Left lung (tissue), 14 donors: ENCODE data around the gene OR52W1. TPM values are rescaled to one million over a fixed set of nuclear protein-coding genes. Genes with fewer than 3 reads are reported as not detected.

ENCODE experiments used
- ATAC-seq: fragments of 200-7000 bp; cut with Tn5 transposase; one replicate; pipeline ENCODE4 v1.9.1; 2020; ENCODE audit warnings: moderate library complexity
- DNase-seq, 4 donors: peaks; one replicate each; pipeline ENCODE4 v3.0.0-alpha.2; 2013 to 2020
- H3K27ac ChIP-seq, 2 donors: fragments of 200-600 bp; sonication (generic) in 1 of 2; one replicate each; pipeline versions ENCODE4 v1.5.0 to v1.8.0; 2020 to 2021
- H3K27me3 ChIP-seq, 2 donors: fragments of 200-600 bp; sonication (generic) in 1 of 2; one replicate each; pipeline versions ENCODE4 v1.5.0 to v1.8.0; 2020 to 2021
- H3K36me3 ChIP-seq, 2 donors: fragments of 200-600 bp; sonication (generic) in 1 of 2; one replicate each; pipeline versions ENCODE4 v1.5.0 to v1.8.0; 2020 to 2021
- H3K4me1 ChIP-seq, 2 donors: fragments of 200-600 bp; one replicate each; pipeline ENCODE4 v1.8.0; 2021
- H3K4me3 ChIP-seq, 2 donors: fragments of 200-600 bp; sonication (generic) in 1 of 2; one replicate each; pipeline versions ENCODE4 v1.5.0 to v1.8.0; 2020 to 2021; ENCODE audit warnings: mild to moderate bottlenecking in 1 of 2
- H3K9me3 ChIP-seq, 2 donors: fragments of 200-600 bp; sonication (generic) in 1 of 2; one replicate each; pipeline versions ENCODE4 v1.5.0 to v1.8.0; 2020 to 2021
- intact Hi-C, 2 donors: fragments of 100-400 bp; cut with DNase I; formaldehyde crosslinking; loops; one replicate each; pipeline versions ENCODE4 v1.11.2 to v1.14.2; 2022
- long read RNA-seq, 12 donors: library from polyadenylated mRNA in 2 of 12; unstranded in 2 of 12; transcript quantifications; one replicate each; pipeline ENCODE4 v2.0.0 and lab custom pipeline, GENCODE V29; 2019 to 2026
- polyA plus RNA-seq, 6 donors: library from polyadenylated mRNA; unstranded; fragments of 120-200 nt; gene quantifications; one replicate each; pipeline ENCODE4 v1.2.1, GENCODE V29; 2013; ENCODE audit not compliant: insufficient read length in 6 of 6
- total RNA-seq, 2 donors: library from RNA; stranded (reverse); fragmentation: NEBNext Ultra II Directional; extraction: Animal tissue kit (Norgen Biotek cat#: 25700); gene quantifications; one replicate each; pipeline ENCODE4 v1.2.1, GENCODE V29; 2021
- TF ChIP-seq, protein P1 (sequence below), 2 donors: fragments of 200-600 bp; sonication (generic) in 1 of 2; IDR thresholded peaks; one replicate each; pipeline versions ENCODE4 v1.5.0 to v1.8.0; 2021; ENCODE audit warnings: antibody characterized with exemption in 2 of 2
- donor health status: DM: no; HTN: yes; CAD: no.
- donor health status: DM: no; HTN: no; CAD: no.

The OR52W1 gene, protein sequence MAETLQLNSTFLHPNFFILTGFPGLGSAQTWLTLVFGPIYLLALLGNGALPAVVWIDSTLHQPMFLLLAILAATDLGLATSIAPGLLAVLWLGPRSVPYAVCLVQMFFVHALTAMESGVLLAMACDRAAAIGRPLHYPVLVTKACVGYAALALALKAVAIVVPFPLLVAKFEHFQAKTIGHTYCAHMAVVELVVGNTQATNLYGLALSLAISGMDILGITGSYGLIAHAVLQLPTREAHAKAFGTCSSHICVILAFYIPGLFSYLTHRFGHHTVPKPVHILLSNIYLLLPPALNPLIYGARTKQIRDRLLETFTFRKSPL
- not detected for total RNA-seq
- polyA plus RNA-seq: under 1 TPM in 2 of 6 donors, not detected in 4; 0.24 to 0.29 TPM
- long read RNA-seq, donor 1: 0 reads
- long read RNA-seq, donor 2: 0 reads
- long read RNA-seq, donor 3: 0 reads
- long read RNA-seq, donor 4: 0 reads
- long read RNA-seq, donor 5: 0 reads
- long read RNA-seq, donor 6: 0 reads
- long read RNA-seq, donor 7: 0 reads
- long read RNA-seq, donor 8: 0 reads
- long read RNA-seq, donor 9: 0 reads
- long read RNA-seq, donor 10: 0 reads
- long read RNA-seq, donor 11: 0 reads
- long read RNA-seq, donor 12: 0 reads

DNA sequence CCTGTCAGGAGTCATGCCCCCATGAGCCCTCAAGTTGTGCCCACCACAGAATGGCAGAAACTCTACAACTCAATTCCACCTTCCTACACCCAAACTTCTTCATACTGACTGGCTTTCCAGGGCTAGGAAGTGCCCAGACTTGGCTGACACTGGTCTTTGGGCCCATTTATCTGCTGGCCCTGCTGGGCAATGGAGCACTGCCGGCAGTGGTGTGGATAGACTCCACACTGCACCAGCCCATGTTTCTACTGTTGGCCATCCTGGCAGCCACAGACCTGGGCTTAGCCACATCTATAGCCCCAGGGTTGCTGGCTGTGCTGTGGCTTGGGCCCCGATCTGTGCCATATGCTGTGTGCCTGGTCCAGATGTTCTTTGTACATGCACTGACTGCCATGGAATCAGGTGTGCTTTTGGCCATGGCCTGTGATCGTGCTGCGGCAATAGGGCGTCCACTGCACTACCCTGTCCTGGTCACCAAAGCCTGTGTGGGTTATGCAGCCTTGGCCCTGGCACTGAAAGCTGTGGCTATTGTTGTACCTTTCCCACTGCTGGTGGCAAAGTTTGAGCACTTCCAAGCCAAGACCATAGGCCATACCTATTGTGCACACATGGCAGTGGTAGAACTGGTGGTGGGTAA, at the start of gene OR52W1:
Gene OR52W1, plus strand, starts transcription at position 51 of the 637 bp plus-strand sequence. Its CDS starts 0 bp downstream, at position 51.
- Histone ChIP-seq H3K9me3 (no peaks in the 10 kb centered on the region), H3K27ac (peak within 1 kb of the TSS in 1 of 2 donors; percentile 95), H3K4me1 (peaks cover 0 to 44% of the 10 kb centered on the region in 2 donors), H3K4me3 (no peak within 1 kb of the TSS), H3K27me3 (no peaks in the 10 kb centered on the region), H3K36me3 (no peaks in the 10 kb centered on the region)
- intact Hi-C loops: no loop called here
- DNase-seq: peak in 1 of 4 donors; percentile 50
- no peak for ATAC-seq
- TF ChIP-seq, protein P1, sequence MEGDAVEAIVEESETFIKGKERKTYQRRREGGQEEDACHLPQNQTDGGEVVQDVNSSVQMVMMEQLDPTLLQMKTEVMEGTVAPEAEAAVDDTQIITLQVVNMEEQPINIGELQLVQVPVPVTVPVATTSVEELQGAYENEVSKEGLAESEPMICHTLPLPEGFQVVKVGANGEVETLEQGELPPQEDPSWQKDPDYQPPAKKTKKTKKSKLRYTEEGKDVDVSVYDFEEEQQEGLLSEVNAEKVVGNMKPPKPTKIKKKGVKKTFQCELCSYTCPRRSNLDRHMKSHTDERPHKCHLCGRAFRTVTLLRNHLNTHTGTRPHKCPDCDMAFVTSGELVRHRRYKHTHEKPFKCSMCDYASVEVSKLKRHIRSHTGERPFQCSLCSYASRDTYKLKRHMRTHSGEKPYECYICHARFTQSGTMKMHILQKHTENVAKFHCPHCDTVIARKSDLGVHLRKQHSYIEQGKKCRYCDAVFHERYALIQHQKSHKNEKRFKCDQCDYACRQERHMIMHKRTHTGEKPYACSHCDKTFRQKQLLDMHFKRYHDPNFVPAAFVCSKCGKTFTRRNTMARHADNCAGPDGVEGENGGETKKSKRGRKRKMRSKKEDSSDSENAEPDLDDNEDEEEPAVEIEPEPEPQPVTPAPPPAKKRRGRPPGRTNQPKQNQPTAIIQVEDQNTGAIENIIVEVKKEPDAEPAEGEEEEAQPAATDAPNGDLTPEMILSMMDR (IDR thresholded peaks at IDR 0.05): no peak

DNA sequence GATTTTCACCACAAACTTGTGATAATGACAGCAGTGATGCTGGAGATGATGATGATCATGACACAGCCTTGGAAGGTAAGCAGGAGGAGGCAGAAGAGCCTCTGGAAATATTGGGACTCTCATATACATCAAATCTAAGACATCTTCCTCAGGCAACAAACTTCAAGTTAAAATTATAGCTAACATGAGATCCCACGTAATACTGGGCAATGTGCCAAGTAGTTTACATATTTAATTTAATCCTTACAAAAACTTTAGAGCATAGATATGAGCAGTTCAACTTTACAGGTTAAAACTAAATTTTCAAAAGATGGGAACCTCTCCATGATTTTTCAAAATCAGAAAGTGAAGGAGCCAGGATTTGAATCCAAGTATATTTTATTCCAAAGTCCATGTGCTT, 47.9 kb upstream of the OR52W1 start:
- no peak overlapping the region for H3K27ac ChIP-seq
- no peak overlapping the region for H3K4me3 ChIP-seq
- H3K4me1 ChIP-seq: no peaks in the 10 kb centered on the region
- DNase-seq (no peak), ATAC-seq (no peak)
- TF ChIP-seq, protein P1 (IDR thresholded peaks at IDR 0.05): no peak
- no peaks in the 10 kb centered on the region for H3K36me3 ChIP-seq
- no peaks in the 10 kb centered on the region for H3K9me3 ChIP-seq
- H3K27me3 ChIP-seq: no peaks in the 10 kb centered on the region
- intact Hi-C loops: no loop called here

DNA sequence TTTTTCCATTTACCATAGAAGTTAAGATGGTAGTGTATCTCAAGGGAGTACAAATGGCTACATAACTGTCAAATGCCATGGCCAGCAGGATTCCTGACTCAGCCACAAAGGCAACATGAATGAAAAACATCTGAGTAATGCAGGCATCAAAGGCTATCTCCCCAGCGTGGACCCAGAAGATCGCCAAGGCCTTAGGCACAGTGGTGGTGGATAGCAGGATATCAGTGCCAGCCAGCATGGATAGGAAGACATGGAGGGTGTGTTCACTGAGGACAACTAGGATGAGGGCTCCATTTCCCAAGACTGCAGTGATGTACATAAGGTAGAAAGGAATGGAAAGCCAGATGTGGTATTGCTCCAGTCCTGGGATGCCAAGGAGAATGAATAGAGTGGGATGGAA, 46.9 kb upstream of the OR52W1 start:
- H3K36me3 ChIP-seq: no peaks in the 10 kb centered on the region
- no peak overlapping the region for H3K4me3 ChIP-seq
- no peak overlapping the region for H3K27ac ChIP-seq
- no peaks in the 10 kb centered on the region for H3K27me3 ChIP-seq
- H3K4me1 ChIP-seq: no peaks in the 10 kb centered on the region
- DNase-seq: no peak
- no peak for ATAC-seq
- TF ChIP-seq, protein P1 (IDR thresholded peaks at IDR 0.05): no peak
- intact Hi-C loops: no loop called here
- H3K9me3 ChIP-seq: no peaks in the 10 kb centered on the region

DNA sequence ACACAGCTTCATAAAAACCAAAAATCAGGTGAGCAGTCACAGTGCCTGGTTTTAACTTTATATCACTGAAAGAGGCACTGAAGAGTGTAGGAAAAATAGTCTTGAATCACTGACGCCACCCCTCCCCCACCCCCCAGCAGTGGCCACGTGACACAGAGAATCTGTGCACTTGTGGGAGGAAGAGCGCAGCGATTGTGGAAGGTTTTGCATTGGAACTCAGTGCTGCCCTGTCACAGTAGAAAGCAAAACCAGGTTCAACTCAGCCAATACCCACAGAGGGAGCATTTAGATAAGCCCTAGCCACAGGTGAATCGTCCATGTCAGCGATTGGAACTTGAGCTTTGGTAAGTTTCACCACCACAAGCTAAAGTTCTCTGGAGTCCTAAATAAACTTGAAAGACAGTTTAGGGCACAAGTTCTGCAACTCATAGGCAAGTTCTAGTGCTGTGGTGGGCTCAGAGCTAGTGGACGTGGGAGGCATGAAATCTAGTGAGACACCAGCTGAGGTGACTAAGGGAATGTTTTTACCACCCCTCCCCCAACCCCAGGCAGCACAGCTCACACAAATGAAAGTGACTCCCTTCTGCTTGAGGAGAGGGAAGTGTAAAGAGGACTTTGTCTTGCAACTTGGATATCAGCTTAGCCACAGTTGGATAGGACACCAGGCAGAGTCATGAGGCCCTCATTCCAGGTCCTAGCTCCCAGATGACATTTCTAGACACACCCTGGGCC, 42.2 kb upstream of the OR52W1 start:
- no peak for DNase-seq
- Histone ChIP-seq H3K4me1 (no peaks in the 10 kb centered on the region), H3K4me3 (no peak overlapping the region), H3K27ac (no peak overlapping the region), H3K36me3 (no peaks in the 10 kb centered on the region), H3K27me3 (no peaks in the 10 kb centered on the region), H3K9me3 (no peaks in the 10 kb centered on the region)
- TF ChIP-seq, protein P1 (IDR thresholded peaks at IDR 0.05): no peak
- intact Hi-C loops: no loop called here
- ATAC-seq: no peak
